ENCODE results near the gene OR2B6. TPM values are rescaled to one million over a fixed set of nuclear protein-coding genes. Genes with fewer than 3 reads are reported as not detected.

Gene OR2B6
- total RNA-seq, 1 experiment from 2014 or later: 0.26 TPM

DNA sequence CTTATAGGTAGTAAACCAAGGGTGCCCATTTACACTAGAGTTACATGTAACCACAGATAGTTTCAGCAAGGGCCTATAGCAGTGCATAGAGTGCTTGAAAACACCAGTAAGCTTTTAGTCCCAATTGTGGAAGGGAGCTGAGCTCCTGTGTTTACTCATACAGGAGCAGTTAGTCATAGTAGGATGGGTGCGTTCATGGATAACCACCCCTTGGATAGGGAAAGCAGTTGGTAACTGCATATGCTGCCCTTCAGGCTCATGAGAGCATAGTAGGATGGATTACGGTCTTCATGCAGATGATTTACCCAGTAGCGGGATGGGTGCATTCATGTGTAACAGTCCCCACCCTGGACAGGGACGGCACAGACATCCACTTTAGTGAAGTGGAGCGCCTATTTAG is 45.1 kb downstream of the OR2B6 start:
- ChIA-PET CTCF (no interaction called here), POLR2A (no interaction called here)
- Histone ChIP-seq H3K9me3 (ENCODE audit: control insufficient read depth, insufficient read depth, low read depth, low read length) (no peaks in the 10 kb centered on the region), H3K4me1 (ENCODE audit: control insufficient read depth, insufficient read depth, low read length) (no peaks in the 10 kb centered on the region), H3K36me3 (ENCODE audit: control insufficient read depth, insufficient read depth, low read length) (no peaks in the 10 kb centered on the region), H3K27ac (ENCODE audit: low read length) (no peak overlapping the region), H3K4me3 (ENCODE audit: low read depth in 2 of 2, low read length in 2 of 2) (no peak overlapping the region), H3K27me3 (ENCODE audit: control insufficient read depth, insufficient read depth, low read length) (peaks cover 2% of the 10 kb centered on the region; the same call in 1 of the 2 replicates)
- DNase-seq (ENCODE audit: low read depth, low spot score) (no peak), ATAC-seq (peak; percentile 45)
- TF ChIP-seq, protein P1, sequence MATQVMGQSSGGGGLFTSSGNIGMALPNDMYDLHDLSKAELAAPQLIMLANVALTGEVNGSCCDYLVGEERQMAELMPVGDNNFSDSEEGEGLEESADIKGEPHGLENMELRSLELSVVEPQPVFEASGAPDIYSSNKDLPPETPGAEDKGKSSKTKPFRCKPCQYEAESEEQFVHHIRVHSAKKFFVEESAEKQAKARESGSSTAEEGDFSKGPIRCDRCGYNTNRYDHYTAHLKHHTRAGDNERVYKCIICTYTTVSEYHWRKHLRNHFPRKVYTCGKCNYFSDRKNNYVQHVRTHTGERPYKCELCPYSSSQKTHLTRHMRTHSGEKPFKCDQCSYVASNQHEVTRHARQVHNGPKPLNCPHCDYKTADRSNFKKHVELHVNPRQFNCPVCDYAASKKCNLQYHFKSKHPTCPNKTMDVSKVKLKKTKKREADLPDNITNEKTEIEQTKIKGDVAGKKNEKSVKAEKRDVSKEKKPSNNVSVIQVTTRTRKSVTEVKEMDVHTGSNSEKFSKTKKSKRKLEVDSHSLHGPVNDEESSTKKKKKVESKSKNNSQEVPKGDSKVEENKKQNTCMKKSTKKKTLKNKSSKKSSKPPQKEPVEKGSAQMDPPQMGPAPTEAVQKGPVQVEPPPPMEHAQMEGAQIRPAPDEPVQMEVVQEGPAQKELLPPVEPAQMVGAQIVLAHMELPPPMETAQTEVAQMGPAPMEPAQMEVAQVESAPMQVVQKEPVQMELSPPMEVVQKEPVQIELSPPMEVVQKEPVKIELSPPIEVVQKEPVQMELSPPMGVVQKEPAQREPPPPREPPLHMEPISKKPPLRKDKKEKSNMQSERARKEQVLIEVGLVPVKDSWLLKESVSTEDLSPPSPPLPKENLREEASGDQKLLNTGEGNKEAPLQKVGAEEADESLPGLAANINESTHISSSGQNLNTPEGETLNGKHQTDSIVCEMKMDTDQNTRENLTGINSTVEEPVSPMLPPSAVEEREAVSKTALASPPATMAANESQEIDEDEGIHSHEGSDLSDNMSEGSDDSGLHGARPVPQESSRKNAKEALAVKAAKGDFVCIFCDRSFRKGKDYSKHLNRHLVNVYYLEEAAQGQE (IDR thresholded peaks at IDR 0.05; ENCODE audit: insufficient read depth in 1 of 2, low read depth in 2 of 2, low read length in 1 of 2): no peak
- TF ChIP-seq TCF7L2 (IDR thresholded peaks at IDR 0.05; ENCODE audit: low read depth, low read length): no peak
- no peak for TF ChIP-seq SIN3A (IDR thresholded peaks at IDR 0.05; ENCODE audit: borderline replicate concordance, insufficient read depth, low read depth, low read length)
- in situ Hi-C loops (cut with HindIII; ENCODE audit: low pct_unique_long_range_greater_than_20kb, low sequenced_read_pairs): no loop called here
- intact Hi-C loops (cut with micrococcal nuclease; ENCODE audit: unreplicated experiment): no loop called here
- no TSS peak for BruUV-seq (replicated peaks)

DNA sequence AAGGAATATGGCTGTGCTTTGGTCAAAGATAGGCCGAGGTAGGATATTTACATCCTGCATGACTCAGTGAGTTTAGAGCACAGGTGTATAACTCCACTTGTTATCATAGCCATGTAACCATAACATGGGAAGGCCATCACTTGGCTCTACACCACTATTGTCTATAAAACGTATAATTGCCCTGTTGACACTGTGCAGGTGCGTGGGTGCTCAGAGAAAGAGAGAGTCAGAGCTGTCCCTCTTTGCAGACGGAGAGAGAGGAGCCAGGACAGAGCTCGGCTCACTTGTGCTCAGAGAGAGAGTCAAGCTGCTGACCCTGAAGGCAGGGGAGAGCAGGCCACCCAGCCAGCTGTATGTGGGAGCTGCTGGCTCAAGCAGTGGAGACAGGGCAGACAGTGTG is 46.0 kb downstream of the OR2B6 start:
- TF ChIP-seq, protein P2, sequence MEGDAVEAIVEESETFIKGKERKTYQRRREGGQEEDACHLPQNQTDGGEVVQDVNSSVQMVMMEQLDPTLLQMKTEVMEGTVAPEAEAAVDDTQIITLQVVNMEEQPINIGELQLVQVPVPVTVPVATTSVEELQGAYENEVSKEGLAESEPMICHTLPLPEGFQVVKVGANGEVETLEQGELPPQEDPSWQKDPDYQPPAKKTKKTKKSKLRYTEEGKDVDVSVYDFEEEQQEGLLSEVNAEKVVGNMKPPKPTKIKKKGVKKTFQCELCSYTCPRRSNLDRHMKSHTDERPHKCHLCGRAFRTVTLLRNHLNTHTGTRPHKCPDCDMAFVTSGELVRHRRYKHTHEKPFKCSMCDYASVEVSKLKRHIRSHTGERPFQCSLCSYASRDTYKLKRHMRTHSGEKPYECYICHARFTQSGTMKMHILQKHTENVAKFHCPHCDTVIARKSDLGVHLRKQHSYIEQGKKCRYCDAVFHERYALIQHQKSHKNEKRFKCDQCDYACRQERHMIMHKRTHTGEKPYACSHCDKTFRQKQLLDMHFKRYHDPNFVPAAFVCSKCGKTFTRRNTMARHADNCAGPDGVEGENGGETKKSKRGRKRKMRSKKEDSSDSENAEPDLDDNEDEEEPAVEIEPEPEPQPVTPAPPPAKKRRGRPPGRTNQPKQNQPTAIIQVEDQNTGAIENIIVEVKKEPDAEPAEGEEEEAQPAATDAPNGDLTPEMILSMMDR (IDR thresholded peaks at IDR 0.05): no peak
- TF ChIP-seq TCF7L2 (IDR thresholded peaks at IDR 0.05; ENCODE audit: low read depth, low read length) (no peak), SIN3A (IDR thresholded peaks at IDR 0.05; ENCODE audit: borderline replicate concordance, insufficient read depth, low read depth, low read length) (no peak), POLR2AphosphoS5 (IDR thresholded peaks at IDR 0.05; ENCODE audit: low read depth, low read length) (no peak)
- TF ChIP-seq, protein P1 (IDR thresholded peaks at IDR 0.05; ENCODE audit: insufficient read depth in 1 of 2, low read depth in 2 of 2, low read length in 1 of 2): no peak
- intact Hi-C loops (cut with micrococcal nuclease; ENCODE audit: unreplicated experiment) (no loop called here), in situ Hi-C loops (cut with HindIII; ENCODE audit: low pct_unique_long_range_greater_than_20kb, low sequenced_read_pairs) (no loop called here)
- H3K36me3 ChIP-seq (ENCODE audit: control insufficient read depth, insufficient read depth, low read length): no peaks in the 10 kb centered on the region
- ChIA-PET CTCF (no interaction called here), POLR2A (no interaction called here)
- no peak overlapping the region for H3K4me3 ChIP-seq (ENCODE audit: low read depth in 2 of 2, low read length in 2 of 2)
- H3K27ac ChIP-seq (ENCODE audit: low read length): no peak overlapping the region
- no TSS peak for BruUV-seq (replicated peaks)
- DNase-seq (ENCODE audit: low read depth, low spot score): no peak
- no peaks in the 10 kb centered on the region for H3K9me3 ChIP-seq (ENCODE audit: control insufficient read depth, insufficient read depth, low read depth, low read length)
- no peaks in the 10 kb centered on the region for H3K27me3 ChIP-seq (ENCODE audit: control insufficient read depth, insufficient read depth, low read length)
- ATAC-seq: no peak
- H3K4me1 ChIP-seq (ENCODE audit: control insufficient read depth, insufficient read depth, low read length): no peaks in the 10 kb centered on the region

Data from Panc1 (cell line).